GM21786 (cell line): ENCODE data around the gene RRP1.

Experiments
- ATAC-seq: cut with Tn5 transposase; IDR thresholded peaks from one replicate; pipeline ENCODE4 v1.9.1; 2021; ENCODE audit not compliant: unreplicated experiment

RRP1 gene

GRCh38 chr21:43800566-43800965 is 11.2 kb downstream of the RRP1 start:
- ATAC-seq, result no peak

GRCh38 chr21:43801006-43801783 is 11.8 kb downstream of the RRP1 start:
- ATAC-seq, result no peak

GRCh38 chr21:43802713-43803313 is 13.4 kb downstream of the RRP1 start:
- ATAC-seq, result no peak

- no peak for ATAC-seq
Measured at GRCh38 chr21:43803558-43804300, 14.4 kb downstream of the RRP1 start.

GRCh38 chr21:43805275-43805800 is 16.0 kb downstream of the RRP1 start:
- peak; percentile 87 for ATAC-seq

- no peak for ATAC-seq
Measured at GRCh38 chr21:43806017-43806710, 16.8 kb downstream of the RRP1 start.

- ATAC-seq, result no peak
Measured at GRCh38 chr21:43808367-43808766, 19.0 kb downstream of the RRP1 start.

GRCh38 chr21:43808832-43809251 is 19.5 kb downstream of the RRP1 start:
- ATAC-seq, result no peak

- no peak for ATAC-seq
Measured at GRCh38 chr21:43809346-43809799, 20.0 kb downstream of the RRP1 start.

- ATAC-seq, result no peak
Measured at GRCh38 chr21:43809853-43810504, 20.6 kb downstream of the RRP1 start.

GRCh38 chr21:43810505-43811261 is 21.3 kb downstream of the RRP1 start:
- ATAC-seq, result peak; percentile 47

- ATAC-seq, result no peak
Measured at GRCh38 chr21:43811262-43812105, 22.1 kb downstream of the RRP1 start.

- no peak for ATAC-seq
Measured at GRCh38 chr21:43812139-43812821, 22.9 kb downstream of the RRP1 start.

- ATAC-seq, result no peak
Measured at GRCh38 chr21:43812957-43813655, 23.7 kb downstream of the RRP1 start.

GRCh38 chr21:43813656-43813980 is 24.2 kb downstream of the RRP1 start:
- ATAC-seq, result no peak

- ATAC-seq, result no peak
Measured at GRCh38 chr21:43814215-43815106, 25.1 kb downstream of the RRP1 start.

- no peak for ATAC-seq
Measured at GRCh38 chr21:43815107-43815613, 25.8 kb downstream of the RRP1 start.
